H1 (cell line): ENCODE data around the gene PRCD. TPM values are rescaled to one million over a fixed set of nuclear protein-coding genes. Genes with fewer than 3 reads are reported as not detected.

Source experiments
- CTCF ChIA-PET: fragments of 300-600 bp; sonication (Branson Sonifier 250); formaldehyde crosslinking; loops from one replicate; lab custom pipeline; 2021; ENCODE audit not compliant: partially characterized antibody; lab: Charles Lee
- POLR2A ChIA-PET: fragments of 300-600 bp; sonication (Branson Sonifier 250); formaldehyde crosslinking; loops from one replicate; lab custom pipeline; 2021; ENCODE audit warnings: inconsistent platforms; ENCODE audit not compliant: partially characterized antibody; lab: Charles Lee
- DNase-seq, 2 experiments: peaks; one replicate each; pipeline versions ENCODE4 v3.0.0 to v3.0.0-alpha.2; 2010 to 2022; ENCODE audit warnings: low spot score in 2 of 2, low read depth in 1 of 2, mixed read lengths in 1 of 2
- FAIRE-seq: peaks from 2 replicates; lab custom pipeline; 2011; peaks lifted over from hg19 to GRCh38; lab: Jason Lieb, UNC
- H2AFZ ChIP-seq: 2 replicates; pipeline ENCODE4 v1.8.1; 2012; ENCODE audit warnings: low read length, inconsistent platforms
- H2AK5ac ChIP-seq: 2 replicates; pipeline ENCODE4 v1.6.1; 2013; ENCODE audit warnings: low read depth, low read length
- H2BK120ac ChIP-seq: replicated peaks from 2 replicates; pipeline ENCODE3; 2013; ENCODE audit warnings: low read depth, low read length, inconsistent platforms
- H2BK12ac ChIP-seq: 2 replicates; pipeline ENCODE4 v1.6.1; 2013; ENCODE audit warnings: low read depth, low read length
- H2BK15ac ChIP-seq: 2 replicates; pipeline ENCODE4 v1.6.1; 2013; ENCODE audit warnings: low read length
- H2BK20ac ChIP-seq: 2 replicates; pipeline ENCODE4 v1.6.1; 2013; ENCODE audit warnings: low read length
- H2BK5ac ChIP-seq: 2 replicates; pipeline ENCODE4 v1.6.1; 2013; ENCODE audit warnings: low read depth, low read length
- H3K14ac ChIP-seq: 2 replicates; pipeline ENCODE4 v1.6.1; 2013; ENCODE audit warnings: inconsistent platforms; ENCODE audit not compliant: insufficient read length
- H3K18ac ChIP-seq: 2 replicates; pipeline ENCODE4 v1.6.1; 2013; ENCODE audit warnings: low read length; ENCODE audit errors: extremely low read depth
- H3K23ac ChIP-seq: 2 replicates; pipeline ENCODE4 v1.6.1; 2013; ENCODE audit warnings: inconsistent platforms; ENCODE audit not compliant: insufficient read length
- H3K23me2 ChIP-seq: 2 replicates; pipeline ENCODE4 v1.6.1; 2013; ENCODE audit warnings: low read depth, low read length
- H3K27ac ChIP-seq: 2 replicates; pipeline ENCODE4 v1.6.1; 2011; ENCODE audit warnings: low read depth, low read length, inconsistent platforms
- H3K27me3 ChIP-seq, 4 experiments: replicated peaks in 1 of 4; 1 replicate in 1 of 4; 2 replicates in 3 of 4; pipeline versions ENCODE4 v1.6.1 to v1.8.1; 2011 to 2013; ENCODE audit warnings: low read length in 3 of 4, mild to moderate bottlenecking in 3 of 4, inconsistent platforms in 2 of 4, mixed read lengths in 2 of 4, moderate library complexity in 1 of 4; ENCODE audit not compliant: control insufficient read depth in 3 of 4, insufficient read depth in 3 of 4; ENCODE audit errors: extremely low read depth in 1 of 4
- H3K36me3 ChIP-seq, 4 experiments: 2 replicates each; pipeline versions ENCODE4 v1.6.1 to v1.8.1; 2011 to 2013; ENCODE audit warnings: mild to moderate bottlenecking in 4 of 4, low read length in 3 of 4, moderate library complexity in 2 of 4, control low read depth in 1 of 4, inconsistent platforms in 1 of 4; ENCODE audit not compliant: insufficient read depth in 4 of 4, control insufficient read depth in 2 of 4
- H3K4ac ChIP-seq: replicated peaks from 2 replicates; pipeline ENCODE3; 2013; ENCODE audit warnings: low read length, low read depth, mixed read lengths, inconsistent platforms; ENCODE audit not compliant: insufficient read length
- H3K4me1 ChIP-seq, 4 experiments: replicated peaks in 1 of 4; 1 replicate in 1 of 4; 2 replicates in 3 of 4; pipeline versions ENCODE4 v1.6.1 to v1.8.1; 2011 to 2013; ENCODE audit warnings: low read length in 3 of 4, inconsistent platforms in 2 of 4, mixed read lengths in 1 of 4; ENCODE audit not compliant: insufficient read depth in 4 of 4, control insufficient read depth in 3 of 4
- H3K4me2 ChIP-seq, 2 experiments: 2 replicates each; pipeline versions ENCODE4 v1.6.1 to v1.8.1; 2011 to 2013; ENCODE audit warnings: low read depth in 2 of 2, low read length in 2 of 2, control low read depth in 1 of 2, inconsistent platforms in 1 of 2, mild to moderate bottlenecking in 1 of 2; ENCODE audit not compliant: insufficient read depth in 1 of 2
- H3K4me3 ChIP-seq, 4 experiments: fragments of 200-600, 300-600 bp in 1 of 4; sonication (generic), shearing (Covaris generic), sonication (Bioruptor Twin) in 1 of 4; 2 replicates each; pipeline versions ENCODE4 v1.5.1 to v1.8.1; 2011 to 2016; ENCODE audit warnings: low read length in 4 of 4, low read depth in 3 of 4, control low read depth in 2 of 4, inconsistent platforms in 2 of 4, mild to moderate bottlenecking in 2 of 4, mixed read lengths in 1 of 4, moderate library complexity in 1 of 4; ENCODE audit not compliant: insufficient read depth in 2 of 4; ENCODE audit errors: extremely low read depth in 1 of 4
- H3K56ac ChIP-seq: replicated peaks from 2 replicates; pipeline ENCODE3; 2013; ENCODE audit warnings: low read depth, mild to moderate bottlenecking, mixed read lengths, low read length, inconsistent platforms; ENCODE audit not compliant: insufficient read length
- H3K79me1 ChIP-seq: 2 replicates; pipeline ENCODE4 v1.6.1; 2013; ENCODE audit warnings: low read depth, low read length, control low read depth
- H3K79me2 ChIP-seq, 2 experiments: 2 replicates each; pipeline versions ENCODE4 v1.6.1 to v1.8.1; 2012 to 2013; ENCODE audit warnings: low read length in 2 of 2, mild to moderate bottlenecking in 2 of 2, inconsistent platforms in 1 of 2; ENCODE audit not compliant: insufficient read depth in 2 of 2, control insufficient read depth in 1 of 2
- H3K9ac ChIP-seq, 4 experiments: replicated peaks in 1 of 4; 1 replicate in 1 of 4; 2 replicates in 3 of 4; pipeline versions ENCODE4 v1.6.1 to v1.8.1; 2011 to 2013; ENCODE audit warnings: low read depth in 3 of 4, low read length in 3 of 4, control low read depth in 2 of 4, mild to moderate bottlenecking in 2 of 4, moderate library complexity in 2 of 4, inconsistent platforms in 1 of 4; ENCODE audit errors: extremely low read depth in 1 of 4
- H3K9me3 ChIP-seq, 2 experiments: 2 replicates each; pipeline versions ENCODE4 v1.6.1 to v1.8.1; 2012 to 2013; ENCODE audit warnings: mild to moderate bottlenecking in 2 of 2, moderate library complexity in 2 of 2, control low read depth in 1 of 2, inconsistent platforms in 1 of 2, low read depth in 1 of 2, low read length in 1 of 2, mixed read lengths in 1 of 2; ENCODE audit not compliant: insufficient read depth in 2 of 2
- H4K20me1 ChIP-seq, 2 experiments: replicated peaks in 1 of 2; 2 replicates each; pipeline versions ENCODE3 to v1.8.1; 2011 to 2013; ENCODE audit warnings: inconsistent platforms in 2 of 2, low read length in 2 of 2, mild to moderate bottlenecking in 1 of 2; ENCODE audit not compliant: insufficient read depth in 2 of 2, control insufficient read depth in 1 of 2
- H4K5ac ChIP-seq: 2 replicates; pipeline ENCODE4 v1.6.1; 2013; ENCODE audit warnings: low read length, low read depth, mixed read lengths, inconsistent platforms; ENCODE audit not compliant: insufficient read length
- H4K8ac ChIP-seq: 2 replicates; pipeline ENCODE4 v1.8.0; 2013; ENCODE audit warnings: mild to moderate bottlenecking, moderate library complexity, low read length, inconsistent platforms; ENCODE audit not compliant: insufficient read depth; ENCODE audit errors: extremely low read depth
- H4K91ac ChIP-seq: replicated peaks from 2 replicates; pipeline ENCODE3; 2013; ENCODE audit warnings: low read length, mixed read lengths, inconsistent platforms; ENCODE audit not compliant: insufficient read length
- CBX8 ChIP-seq: fragments of 300-800, 300-1000 bp; sonication (generic); IDR thresholded peaks from 2 replicates; pipeline ENCODE4 v1.7.1; 2016; ENCODE audit warnings: low read depth, low read length, borderline replicate concordance
- HDAC2 ChIP-seq, 2 experiments: fragments of 300-600 bp in 1 of 2; sonication (generic) in 1 of 2; IDR thresholded peaks; 2 replicates each; pipeline ENCODE4 v1.6.1; 2011 to 2012; ENCODE audit warnings: low read depth in 2 of 2, low read length in 2 of 2, mild to moderate bottlenecking in 2 of 2, moderate library complexity in 2 of 2, borderline replicate concordance in 1 of 2, inconsistent platforms in 1 of 2
- MAX ChIP-seq: IDR thresholded peaks from 2 replicates; pipeline ENCODE4 v1.6.1; 2012; ENCODE audit warnings: inconsistent platforms
- PHF8 ChIP-seq: fragments of 200-600 bp; sonication (generic); conservative IDR thresholded peaks from 2 replicates; pipeline ENCODE4 v1.7.1; 2012; ENCODE audit warnings: low read depth, mild to moderate bottlenecking, inconsistent platforms, low read length, moderate library complexity
- SIN3A ChIP-seq, 2 experiments: IDR thresholded peaks in 1 of 2; conservative IDR thresholded peaks in 1 of 2; 2 replicates each; pipeline ENCODE4 v1.6.1; 2011 to 2012; ENCODE audit warnings: low read length in 2 of 2, improper control_type of control experiment in 1 of 2, low read depth in 1 of 2, mild to moderate bottlenecking in 1 of 2
- SUZ12 ChIP-seq: fragments of 200-600 bp; sonication (generic); IDR thresholded peaks from 2 replicates; pipeline ENCODE4 v1.6.1; 2012; ENCODE audit warnings: mild to moderate bottlenecking, inconsistent platforms, low read length, moderate library complexity, mixed read lengths
- TAF1 ChIP-seq: IDR thresholded peaks from 2 replicates; pipeline ENCODE4 v1.6.1; 2011; ENCODE audit warnings: mild to moderate bottlenecking, low read depth, low read length
- USF2 ChIP-seq: IDR thresholded peaks from 2 replicates; pipeline ENCODE4 v1.6.1; 2011; ENCODE audit warnings: low read length, improper control_type of control experiment
- whole genome bisulfite sequencing, 2 experiments: shearing (Covaris generic) in 1 of 2; methylation state at CpG; one replicate each; pipeline versions ENCODE4 v1.1.6 to v1.1.7; 2013 to 2015; ENCODE audit warnings: low lambda C conversion rate in 2 of 2, mixed read lengths in 2 of 2, inconsistent platforms in 1 of 2, low coverage in 1 of 2, missing lambda C conversion rate in 1 of 2; ENCODE audit not compliant: insufficient replicate concordance in 2 of 2, insufficient coverage in 1 of 2, insufficient read length in 1 of 2; ENCODE audit errors: extremely low coverage in 1 of 2, missing lambda C conversion rate in 1 of 2; 5-methylcytosine and 5-hydroxymethylcytosine counted together
- polyA plus RNA-seq, 7 experiments: library from polyadenylated mRNA; depleted of rRNA in 3 of 7; stranded (reverse) in 5 of 7; unstranded in 2 of 7; fragments of >200 nt in 5 of 7; fragments of 200-250 nt in 2 of 7; gene quantifications; 1 replicate in 5 of 7; 2 replicates in 1 of 7; 4 replicates in 1 of 7; pipeline versions ENCODE4 v1.2.1 to v1.2.3, GENCODE V29; 2011 to 2013; ENCODE audit warnings: missing spikeins in 2 of 7, mixed read lengths in 2 of 7
- total RNA-seq: library from RNA; stranded (reverse); fragmentation: NEBNext Ultra II Directional; extraction: Animal tissue kit (Norgen Biotek cat#: 25700); gene quantifications from 2 replicates; pipeline ENCODE4 v1.2.1, GENCODE V29; 2021

Gene PRCD
- total and polyA plus RNA-seq, 2 of the 8 experiments (the other 6 are each of a cell fraction or from before 2014, with no cell fraction given): 0.77 to 2.1 TPM

GRCh38 chr17:76501018-76501826 is 38.6 kb upstream of the PRCD start, which contains the start of gene RHBDF2:
Gene RHBDF2, minus strand, starts transcription at chr17:76501423. Its CDS starts 19,899 bp downstream, at chr17:76481524.
- FAIRE-seq (no peak), DNase-seq (peak; percentile 65 to 100)
- Histone ChIP-seq H3K23me2 (peaks cover 7% of the 10 kb centered on the region; the same call in 1 of the 2 replicates), H3K14ac (no peak within 1 kb of the TSS), H3K9ac (peak within 1 kb of the TSS; percentile 22 to 83 (median 60); a peak in 6 of 7 replicates), H2BK5ac (peak within 1 kb of the TSS; percentile 27; the same call in 1 of the 2 replicates), H3K4ac (peak within 1 kb of the TSS; percentile 61), H4K5ac (peak within 1 kb of the TSS; percentile 30), H3K27ac (no peak within 1 kb of the TSS), H3K79me1 (peaks cover 8% of the 10 kb centered on the region), H2BK15ac (0 out of 2 replicates have a peak within 1 kb of the TSS, but pooled peaks have one; percentile 95), H4K20me1 (peaks cover 4 to 17% of the 10 kb centered on the region in 2 experiments), H3K4me2 (peak within 1 kb of the TSS; percentile 81 to 85), H4K8ac (peak within 1 kb of the TSS; percentile 69), H3K56ac (no peak within 1 kb of the TSS), H4K91ac (peak within 1 kb of the TSS; percentile 12), H2BK20ac (no peak within 1 kb of the TSS), H3K36me3 (no peaks in the 10 kb centered on the region), H3K4me3 (peak within 1 kb of the TSS; percentile 62 to 82 (median 76)), H2AFZ (peak within 1 kb of the TSS; percentile 96; the same call in 1 of the 2 replicates), H3K18ac (peak within 1 kb of the TSS; percentile 89), H2AK5ac (no peak within 1 kb of the TSS), H3K27me3 (no peaks in the 10 kb centered on the region), H2BK120ac (no peak within 1 kb of the TSS), H2BK12ac (peak within 1 kb of the TSS; percentile 71; the same call in 1 of the 2 replicates), H3K23ac (no peak within 1 kb of the TSS), H3K9me3 (no peaks in the 10 kb centered on the region), H3K4me1 (peaks cover 11 to 43% (median 34%) of the 10 kb centered on the region in 4 experiments), H3K79me2 (peaks cover 0 to 6% of the 10 kb centered on the region in 2 experiments; a peak in 2 of 4 replicates)
- CTCF ChIA-PET: interaction anchor here (0.9 to 20.2 kb wide), 10 partner anchors 14 to 113 kb away, joined by 3 to 446 read pairs (median 7); partner anchors contain the start of genes AANAT and UBE2O
- POLR2A ChIA-PET: interaction anchor here (1.1 to 3.8 kb wide), 3 partner anchors 39 to 57 kb away, joined by 3 to 15 read pairs (median 8); partner anchors contain the start of gene PRCD
- 3% methylated on average over 54 of the region's 72 CpGs; no CpG with 5 or more reads in 1 of the 2 experiments for WGBS, 2 experiments
- peak; percentile 70; the same call in 1 of the 2 replicates for TF ChIP-seq PHF8
- TF ChIP-seq CBX8: no peak
- TF ChIP-seq SIN3A (conservative IDR thresholded peaks at IDR 0.05 in 1 of 2, IDR thresholded peaks at IDR 0.05 in 1 of 2; ENCODE audit: low read depth in 1 of 2, low read length in 2 of 2): peak in 1 of 2 experiments; percentile 81; a peak in 2 of 4 replicates
- TF ChIP-seq SUZ12: no peak
- 0 out of 4 replicates have a peak, but pooled peaks of 1 of the 2 experiments have one; percentile 29 for TF ChIP-seq HDAC2 (IDR thresholded peaks at IDR 0.05; ENCODE audit: borderline replicate concordance in 1 of 2, low read depth in 2 of 2, low read length in 2 of 2)
- no peak for TF ChIP-seq USF2
- peak; percentile 10; the same call in 1 of the 2 replicates for TF ChIP-seq MAX
- TF ChIP-seq TAF1: peak; percentile 57; the same call in 1 of the 2 replicates
